K562 (cell line): Measurements from ENCODE around the gene EGR1. TPM values are rescaled to one million over a fixed set of nuclear protein-coding genes. Genes with fewer than 3 reads are reported as not detected.

Experiments
- ATF7 ChIP-seq: fragments of 450-650 bp; IDR thresholded peaks from 2 replicates; pipeline ENCODE4 v1.7.1; 2014; ENCODE audit warnings: mild to moderate bottlenecking, moderate library complexity
- CEBPB ChIP-seq: fragments of 450-650 bp; IDR thresholded peaks from 2 replicates; pipeline ENCODE4 v1.6.1; 2016; ENCODE audit warnings: missing genetic modification characterization, missing compliant biosample characterization
- CTCF ChIP-seq, 3 experiments: IDR thresholded peaks in 2 of 3; conservative IDR thresholded peaks in 1 of 3; 2 replicates each; pipeline ENCODE4 v1.5.1; 2011 to 2012; ENCODE audit warnings: low read length in 3 of 3, mild to moderate bottlenecking in 3 of 3, control low read depth in 2 of 3, improper control_type of control experiment in 1 of 3, inconsistent platforms in 1 of 3, low read depth in 1 of 3, mixed read lengths in 1 of 3, moderate library complexity in 1 of 3; ENCODE audit not compliant: insufficient read depth in 2 of 3
- DDX20 ChIP-seq: fragments of 450-650 bp; IDR thresholded peaks from 2 replicates; pipeline ENCODE4 v1.6.1; 2016; ENCODE audit warnings: missing genetic modification characterization, low read depth, mild to moderate bottlenecking, missing compliant biosample characterization, moderate library complexity
- ERF ChIP-seq: fragments of 450-650 bp; formaldehyde crosslinking; IDR thresholded peaks from 2 replicates; pipeline ENCODE4 v1.4.0; 2020; ENCODE audit warnings: mild to moderate bottlenecking, mixed read lengths
- ETV6 ChIP-seq, 3 experiments: fragments of 150-350 bp in 1 of 3; sonication (generic) in 1 of 3; formaldehyde crosslinking in 1 of 3; IDR thresholded peaks; 2 replicates each; pipeline versions ENCODE4 v1.6.1 to v1.8.0; 2014 to 2022; ENCODE audit warnings: borderline replicate concordance in 2 of 3, low read depth in 2 of 3, antibody characterized with exemption in 1 of 3, low read length in 1 of 3, mild to moderate bottlenecking in 1 of 3, missing genetic modification reagents in 1 of 3
- FIP1L1 ChIP-seq: fragments of 200-400 bp; formaldehyde crosslinking; IDR thresholded peaks from 2 replicates; pipeline ENCODE4 v1.6.1; 2018; ENCODE audit warnings: mild to moderate bottlenecking, low read depth, low read length; ENCODE audit not compliant: poor library complexity, severe bottlenecking
- FOXJ2 ChIP-seq: fragments of 200-800 bp; sonication (Bioruptor generic); IDR thresholded peaks from 2 replicates; pipeline ENCODE4 v1.6.1; 2016; ENCODE audit warnings: missing genetic modification characterization, missing compliant biosample characterization
- HNRNPH1 ChIP-seq: fragments of 200-400 bp; formaldehyde crosslinking; optimal IDR thresholded peaks from 2 replicates; pipeline ENCODE3; 2017; ENCODE audit warnings: low read depth, mild to moderate bottlenecking, low read length, moderate library complexity
- PBX2 ChIP-seq, 2 experiments: IDR thresholded peaks in 1 of 2; conservative IDR thresholded peaks in 1 of 2; 2 replicates each; pipeline ENCODE4 v1.6.1; 2016; ENCODE audit warnings: low read depth in 2 of 2, mild to moderate bottlenecking in 1 of 2, missing compliant biosample characterization in 1 of 2, missing genetic modification characterization in 1 of 2, moderate library complexity in 1 of 2
- PKNOX1 ChIP-seq: fragments of 450-650 bp; IDR thresholded peaks from 2 replicates; pipeline ENCODE4 v1.6.1; 2016
- POLR2H ChIP-seq: IDR thresholded peaks from 2 replicates; pipeline ENCODE4 v1.6.1; 2016; ENCODE audit warnings: missing genetic modification characterization, low read depth, mild to moderate bottlenecking, control low read depth, missing compliant biosample characterization, moderate library complexity
- RBM39 ChIP-seq: fragments of 200-400 bp; formaldehyde crosslinking; optimal IDR thresholded peaks from 2 replicates; pipeline ENCODE3; 2018; ENCODE audit warnings: low read depth, low read length
- RFX5 ChIP-seq: IDR thresholded peaks from 2 replicates; pipeline ENCODE4 v1.6.1; 2011; ENCODE audit warnings: low read depth, mild to moderate bottlenecking, improper control_type of control experiment, low read length
- SIN3A ChIP-seq, 2 experiments: fragments of 150-350 bp in 1 of 2; IDR thresholded peaks; 2 replicates each; pipeline ENCODE4 v1.6.1; 2011 to 2016; ENCODE audit warnings: borderline replicate concordance in 2 of 2, low read depth in 2 of 2, low read length in 2 of 2, mild to moderate bottlenecking in 2 of 2, moderate library complexity in 2 of 2; ENCODE audit not compliant: control insufficient read depth in 1 of 2
- TAL1 ChIP-seq: fragments of 450-650 bp; IDR thresholded peaks from 2 replicates; pipeline ENCODE4 v1.6.1; 2016; ENCODE audit warnings: mild to moderate bottlenecking
- ZKSCAN8 ChIP-seq: fragments of 200-800 bp; sonication (Bioruptor generic); IDR thresholded peaks from 2 replicates; pipeline ENCODE4 v1.6.1; 2016; ENCODE audit warnings: missing genetic modification characterization, missing compliant biosample characterization
- ZNF124 ChIP-seq: sonication (generic); formaldehyde crosslinking; IDR thresholded peaks from 2 replicates; pipeline ENCODE4 v1.8.1; 2022; ENCODE audit warnings: missing genetic modification reagents
- ZNF282 ChIP-seq: sonication (generic); formaldehyde crosslinking; IDR thresholded peaks from 2 replicates; pipeline ENCODE4 v1.8.1; 2023; ENCODE audit warnings: missing genetic modification reagents
- polyA plus RNA-seq, 8 experiments: library from polyadenylated mRNA; depleted of rRNA in 4 of 8; stranded (reverse) in 5 of 8; unstranded in 3 of 8; fragments of >200 nt; fragmentation: Nextera tagmentation in 2 of 8; fragmentation: Illumina TruSeq in 1 of 8; extraction: Ambion mirVana in 2 of 8; extraction: Trizol in 1 of 8; gene quantifications; 2 replicates each; pipeline versions ENCODE4 v1.2.1 to v1.2.3, GENCODE V29; 2011 to 2014; ENCODE audit warnings: inconsistent platforms in 1 of 8, missing spikeins in 1 of 8
- total RNA-seq, 7 experiments: library from RNA; depleted of rRNA in 6 of 7; stranded (reverse); fragments of >200 nt in 6 of 7; fragmentation: Illumina TruSeq in 2 of 7; extraction: Trizol in 2 of 7; gene quantifications; 2 replicates each; pipeline versions ENCODE4 v1.2.1 to v1.2.3, GENCODE V29; 2011 to 2021; ENCODE audit warnings: low replicate concordance in 1 of 7

Gene EGR1
- total and polyA plus RNA-seq, 9 of the 15 experiments (the other 6 are each of a cell fraction or from before 2014, with no cell fraction given) = 1.3 to 132 (median 21.5) TPM

- no peak for TF ChIP-seq ERF (CRISPR knock-in tag)
- TF ChIP-seq ZNF124 = no peak
- no peak for TF ChIP-seq ETV6 (IDR thresholded peaks at IDR 0.05; ENCODE audit: borderline replicate concordance in 1 of 2, low read depth in 2 of 2, low read length in 1 of 2)
- TF ChIP-seq ETV6 (CRISPR knock-in tag; IDR thresholded peaks at IDR 0.05; ENCODE audit: borderline replicate concordance) = no peak
- peak in 1 of 2 experiments; percentile 87; a peak in 2 of 4 replicates for TF ChIP-seq SIN3A (IDR thresholded peaks at IDR 0.05; ENCODE audit: borderline replicate concordance in 2 of 2, control insufficient read depth in 1 of 2, low read depth in 2 of 2, low read length in 2 of 2)
- no peak for TF ChIP-seq HNRNPH1
- TF ChIP-seq ATF7 = peak; percentile 63
- TF ChIP-seq ZNF282 = no peak
- TF ChIP-seq RFX5 = no peak
- TF ChIP-seq PBX2 (CRISPR knock-in tag; IDR thresholded peaks at IDR 0.05; ENCODE audit: low read depth) = no peak
- TF ChIP-seq PBX2 (tag; conservative IDR thresholded peaks at IDR 0.05; ENCODE audit: low read depth) = no peak
- no peak for TF ChIP-seq PKNOX1
- peak in 1 of 3 experiments; percentile 19; a peak in 3 of 6 replicates for TF ChIP-seq CTCF (IDR thresholded peaks at IDR 0.05 in 2 of 3, conservative IDR thresholded peaks at IDR 0.05 in 1 of 3; ENCODE audit: insufficient read depth in 2 of 3, low read depth in 1 of 3, low read length in 3 of 3)
- no peak for TF ChIP-seq CEBPB (tag)
- TF ChIP-seq FOXJ2 (tag) = no peak
- TF ChIP-seq POLR2H (tag) = peak; percentile 27; the same call in 1 of the 2 replicates
- TF ChIP-seq FIP1L1 = peak; percentile 61
- TF ChIP-seq ZKSCAN8 (CRISPR knock-in tag) = no peak
- TF ChIP-seq TAL1 = no peak
- TF ChIP-seq DDX20 (tag) = no peak
- TF ChIP-seq RBM39 = no peak
These were observed 655 bp upstream of the EGR1 start (continued) for GRCh38 chr5:138464388-138465260.
